ELF-1 (cell line): ENCODE measurements around the gene MED1.
"Not testable (repeated sequence)": the region's sequence is repeated elsewhere in the genome, so short reads cannot be mapped to it uniquely, and the experiment has no call there.

Experiments
- DNase-seq: peaks from one replicate; pipeline ENCODE4 v3.0.0-alpha.2; 2016; ENCODE audit warnings: low read depth, low spot score

The MED1 gene, protein sequence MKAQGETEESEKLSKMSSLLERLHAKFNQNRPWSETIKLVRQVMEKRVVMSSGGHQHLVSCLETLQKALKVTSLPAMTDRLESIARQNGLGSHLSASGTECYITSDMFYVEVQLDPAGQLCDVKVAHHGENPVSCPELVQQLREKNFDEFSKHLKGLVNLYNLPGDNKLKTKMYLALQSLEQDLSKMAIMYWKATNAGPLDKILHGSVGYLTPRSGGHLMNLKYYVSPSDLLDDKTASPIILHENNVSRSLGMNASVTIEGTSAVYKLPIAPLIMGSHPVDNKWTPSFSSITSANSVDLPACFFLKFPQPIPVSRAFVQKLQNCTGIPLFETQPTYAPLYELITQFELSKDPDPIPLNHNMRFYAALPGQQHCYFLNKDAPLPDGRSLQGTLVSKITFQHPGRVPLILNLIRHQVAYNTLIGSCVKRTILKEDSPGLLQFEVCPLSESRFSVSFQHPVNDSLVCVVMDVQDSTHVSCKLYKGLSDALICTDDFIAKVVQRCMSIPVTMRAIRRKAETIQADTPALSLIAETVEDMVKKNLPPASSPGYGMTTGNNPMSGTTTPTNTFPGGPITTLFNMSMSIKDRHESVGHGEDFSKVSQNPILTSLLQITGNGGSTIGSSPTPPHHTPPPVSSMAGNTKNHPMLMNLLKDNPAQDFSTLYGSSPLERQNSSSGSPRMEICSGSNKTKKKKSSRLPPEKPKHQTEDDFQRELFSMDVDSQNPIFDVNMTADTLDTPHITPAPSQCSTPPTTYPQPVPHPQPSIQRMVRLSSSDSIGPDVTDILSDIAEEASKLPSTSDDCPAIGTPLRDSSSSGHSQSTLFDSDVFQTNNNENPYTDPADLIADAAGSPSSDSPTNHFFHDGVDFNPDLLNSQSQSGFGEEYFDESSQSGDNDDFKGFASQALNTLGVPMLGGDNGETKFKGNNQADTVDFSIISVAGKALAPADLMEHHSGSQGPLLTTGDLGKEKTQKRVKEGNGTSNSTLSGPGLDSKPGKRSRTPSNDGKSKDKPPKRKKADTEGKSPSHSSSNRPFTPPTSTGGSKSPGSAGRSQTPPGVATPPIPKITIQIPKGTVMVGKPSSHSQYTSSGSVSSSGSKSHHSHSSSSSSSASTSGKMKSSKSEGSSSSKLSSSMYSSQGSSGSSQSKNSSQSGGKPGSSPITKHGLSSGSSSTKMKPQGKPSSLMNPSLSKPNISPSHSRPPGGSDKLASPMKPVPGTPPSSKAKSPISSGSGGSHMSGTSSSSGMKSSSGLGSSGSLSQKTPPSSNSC (N-terminal part only)

DNA sequence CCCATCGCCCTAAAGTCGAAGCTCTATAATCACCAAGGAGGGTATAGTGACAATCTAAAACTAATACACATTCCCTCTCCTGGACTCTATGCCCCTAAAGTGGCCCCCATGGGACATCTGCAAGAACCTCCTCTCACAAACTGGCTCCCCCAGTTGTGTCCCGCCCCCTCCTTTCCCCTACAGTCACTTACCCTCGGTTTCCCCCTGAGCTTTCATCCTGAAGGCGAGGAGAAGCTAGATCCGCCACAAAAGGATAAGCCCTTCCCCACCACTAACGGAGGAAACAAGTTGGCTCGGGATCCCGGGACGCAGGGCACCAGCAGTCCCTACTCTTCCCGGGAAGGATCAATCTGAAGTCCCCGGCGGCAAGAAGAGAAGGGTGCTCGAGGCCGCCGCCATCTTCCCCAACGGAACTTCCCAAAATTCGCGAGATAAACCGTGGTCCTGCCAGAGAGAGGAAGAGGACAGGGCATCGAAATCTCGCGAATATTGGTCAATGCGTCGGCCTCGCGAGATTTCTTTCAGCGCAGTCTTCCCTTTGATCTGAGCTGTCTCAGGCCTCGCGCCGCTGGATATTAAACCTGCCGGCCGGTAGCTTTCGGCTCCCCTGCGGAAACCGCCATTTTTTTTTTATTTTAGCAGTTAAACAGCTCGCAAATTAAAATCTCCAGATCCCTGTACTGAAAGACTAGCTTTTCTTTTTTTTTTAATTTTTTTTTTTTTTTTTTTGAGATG is at the start of gene MED1:
TSS of gene MED1 (minus strand) at position 417 of the 735 bp plus-strand sequence. CDS start at position 216, 201 bp downstream.
- peak; percentile 99 for DNase-seq

DNA sequence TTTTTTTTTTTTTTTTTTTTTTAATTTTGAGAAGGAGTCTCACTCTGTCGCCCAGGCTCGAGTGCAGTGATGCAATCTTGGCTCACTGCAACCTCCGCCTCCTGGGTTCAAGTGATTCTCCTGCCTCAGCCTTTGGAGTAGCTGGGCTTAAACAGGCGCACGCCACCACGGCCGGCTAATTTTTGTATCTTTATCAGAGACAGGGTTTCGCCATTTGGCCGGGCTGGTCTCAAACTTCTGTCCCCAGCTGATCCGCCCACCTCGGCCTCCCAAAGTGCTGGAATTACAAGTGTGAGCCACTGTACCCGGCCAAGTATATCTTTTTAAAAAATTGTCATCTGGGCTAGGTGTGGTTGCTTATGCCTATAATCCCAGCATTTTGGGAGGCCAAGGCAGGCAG is 45.9 kb upstream of the MED1 start:
- not testable (repeated sequence) for DNase-seq

DNA sequence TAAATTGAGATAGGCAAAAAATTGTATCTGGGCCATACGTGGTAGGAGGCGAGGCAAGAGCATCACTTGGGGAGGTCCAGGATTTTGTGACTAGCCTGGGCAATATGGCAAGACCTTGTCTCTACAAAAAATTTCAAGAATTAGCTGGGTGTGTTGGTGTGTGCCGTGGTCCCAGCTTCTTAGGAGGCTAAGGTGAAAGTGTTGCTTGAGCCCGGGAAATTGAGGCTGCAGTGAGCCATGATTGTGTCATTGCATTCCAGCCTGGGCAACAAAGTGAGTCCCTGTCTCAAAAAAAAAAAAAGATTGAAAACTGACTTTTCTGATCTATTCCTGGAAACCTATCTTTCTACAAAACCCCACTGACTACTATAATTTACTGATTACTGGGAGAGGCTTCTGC is 36.9 kb upstream of the MED1 start:
- DNase-seq: no peak

DNA sequence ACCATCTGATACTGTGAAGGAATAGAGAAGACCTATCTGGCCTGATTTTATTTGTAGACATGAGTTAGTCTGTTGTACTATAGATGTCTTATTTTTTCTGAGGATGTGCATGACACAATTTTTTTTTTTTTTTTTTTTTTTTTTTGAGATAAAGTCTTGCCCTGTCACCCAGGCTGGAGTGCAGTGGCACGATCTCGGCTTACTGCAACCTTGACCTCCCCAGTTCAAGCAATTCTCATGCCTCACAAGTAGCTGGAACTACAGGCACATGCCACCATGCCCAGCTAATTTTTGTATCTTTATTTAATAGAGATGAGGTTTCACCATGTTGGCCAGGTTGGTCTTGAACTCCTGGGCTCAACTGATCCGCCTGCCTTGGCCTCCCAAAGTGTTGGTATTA is 36.4 kb upstream of the MED1 start:
- DNase-seq: not testable (repeated sequence)

DNA sequence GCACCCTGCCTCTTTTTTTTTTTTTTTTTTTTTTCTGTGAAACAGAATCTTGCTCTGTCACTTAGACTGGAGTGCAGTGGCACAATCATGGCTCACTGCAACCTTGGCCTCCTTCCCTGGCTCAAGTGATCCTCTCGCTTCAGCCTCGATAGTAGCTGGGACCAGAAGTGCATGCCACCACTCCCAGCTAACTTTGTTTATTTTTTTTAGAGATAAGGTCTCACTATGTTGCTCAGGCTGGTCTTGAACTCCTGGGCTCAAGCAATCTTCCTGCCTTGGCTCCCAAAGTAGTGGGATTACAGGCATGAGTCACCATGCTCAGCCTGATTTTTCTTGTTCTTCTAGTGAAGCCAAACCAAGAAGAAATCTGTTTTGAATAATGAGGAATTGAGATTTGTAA is 35.2 kb upstream of the MED1 start:
- peak; percentile 37 for DNase-seq

DNA sequence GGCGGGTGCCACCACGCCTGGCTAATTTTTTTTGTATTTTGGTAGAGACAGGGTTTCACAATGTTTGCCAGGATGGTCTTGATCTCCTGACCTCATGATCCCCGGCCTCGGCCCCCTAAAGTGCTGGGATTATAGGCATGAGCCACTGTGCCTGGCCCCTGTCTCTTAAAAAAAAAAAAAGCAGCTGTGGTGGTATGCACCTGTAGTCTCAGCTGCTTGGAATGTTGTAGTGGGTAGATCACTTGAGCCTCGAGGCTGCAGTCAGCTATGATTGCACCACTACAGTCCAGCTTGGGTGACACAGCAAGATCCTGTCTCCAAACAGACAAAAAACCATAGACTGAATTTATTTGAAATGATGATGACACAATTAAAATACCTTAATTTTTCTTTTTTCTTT is 34.5 kb upstream of the MED1 start:
- peak; percentile 77 for DNase-seq

DNA sequence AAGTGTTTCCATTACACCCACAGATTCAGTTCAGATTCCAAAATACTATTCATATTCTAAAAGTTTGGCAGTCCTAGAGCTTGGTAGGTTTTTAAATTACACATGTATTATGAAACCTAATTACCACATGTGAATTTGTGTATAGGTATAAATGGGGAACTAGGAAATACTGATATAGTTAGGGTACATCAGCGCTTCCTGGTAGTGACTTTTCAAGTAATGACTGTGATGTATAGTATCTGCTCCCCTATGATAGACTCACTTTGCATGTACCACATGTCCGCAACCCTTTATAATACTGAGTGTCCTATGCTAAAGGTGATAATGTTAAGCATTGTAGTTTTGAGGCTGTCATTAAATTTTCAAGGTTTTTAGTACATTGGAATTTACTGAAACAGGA is 33.1 kb upstream of the MED1 start:
- DNase-seq: no peak

DNA sequence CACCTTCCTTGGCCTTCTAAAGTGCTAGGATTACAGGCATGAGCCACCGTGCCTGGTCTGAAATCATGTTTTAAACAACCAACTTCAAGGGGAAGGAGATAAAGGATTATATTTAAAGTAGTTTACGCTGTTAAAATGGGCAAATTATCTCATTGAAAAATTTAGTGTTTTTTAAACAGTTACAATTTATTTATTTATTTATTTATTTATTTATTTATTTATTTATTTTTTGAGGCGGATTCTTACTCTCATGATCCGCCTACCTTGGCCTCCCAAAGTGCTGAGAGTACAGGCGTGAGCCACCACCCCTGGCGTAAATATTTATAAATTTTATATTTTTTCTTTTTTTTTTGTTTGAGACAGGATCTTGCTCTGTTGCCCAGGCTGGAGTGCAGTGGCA is 32.4 kb upstream of the MED1 start:
- no peak for DNase-seq

DNA sequence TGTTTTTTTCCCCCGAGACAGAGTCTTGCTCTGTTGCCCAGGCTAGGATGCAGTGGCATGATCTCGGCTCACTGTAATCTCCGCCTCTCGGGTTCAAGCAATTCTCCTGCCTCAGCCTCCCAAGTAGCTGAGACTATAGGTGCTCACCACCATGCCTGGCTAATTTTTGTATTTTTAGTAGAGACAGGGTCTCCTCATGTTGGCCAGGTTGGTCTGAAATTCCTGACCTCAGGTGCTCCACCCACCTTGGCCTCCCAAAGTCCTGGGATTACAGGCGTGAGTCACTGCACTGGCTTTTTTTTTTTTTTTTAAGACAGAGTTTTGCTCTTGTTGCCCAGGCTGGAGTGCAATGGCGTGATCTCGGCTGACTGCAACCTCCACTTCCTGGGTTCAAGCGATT is 28.6 kb upstream of the MED1 start:
- DNase-seq: not testable (repeated sequence)

DNA sequence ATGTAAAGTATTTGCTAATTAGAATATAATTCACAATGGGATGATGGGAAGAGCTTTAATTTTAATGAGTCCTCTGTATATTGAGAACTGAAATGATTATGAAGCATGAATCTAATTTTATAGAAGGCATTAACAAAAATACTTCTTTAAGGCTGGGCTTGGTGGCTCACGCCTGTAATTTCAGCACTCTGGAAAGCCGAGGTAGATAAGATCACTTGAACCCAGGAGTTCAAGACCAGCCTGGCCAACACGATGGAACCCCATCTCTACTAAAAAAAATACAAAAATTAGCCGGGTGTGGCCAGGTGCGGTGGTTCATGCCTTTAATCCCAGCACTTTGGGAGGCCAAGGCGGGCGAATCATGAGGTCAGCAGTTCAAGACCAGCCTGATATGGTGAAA is 22.2 kb upstream of the MED1 start:
- DNase-seq: no peak

DNA sequence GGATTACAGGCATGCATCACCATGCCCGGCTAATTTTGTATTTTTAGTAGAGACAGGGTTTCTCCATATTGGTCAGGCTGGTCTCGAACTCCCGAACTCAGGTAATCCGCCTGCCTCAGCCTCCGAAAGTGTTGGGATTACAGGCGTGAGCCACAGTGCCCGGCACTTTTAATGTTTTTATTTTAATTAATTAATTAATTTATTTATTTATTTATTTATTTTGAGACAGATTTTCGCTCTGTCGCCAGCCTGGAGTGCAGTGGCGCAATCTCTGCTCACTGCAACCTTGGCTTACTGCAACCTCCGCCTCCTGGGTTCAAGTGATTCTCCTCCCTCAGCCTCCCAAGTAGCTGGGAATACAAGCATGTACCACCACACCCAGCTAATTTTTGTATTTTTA is 17.5 kb upstream of the MED1 start:
- not testable (repeated sequence) for DNase-seq

DNA sequence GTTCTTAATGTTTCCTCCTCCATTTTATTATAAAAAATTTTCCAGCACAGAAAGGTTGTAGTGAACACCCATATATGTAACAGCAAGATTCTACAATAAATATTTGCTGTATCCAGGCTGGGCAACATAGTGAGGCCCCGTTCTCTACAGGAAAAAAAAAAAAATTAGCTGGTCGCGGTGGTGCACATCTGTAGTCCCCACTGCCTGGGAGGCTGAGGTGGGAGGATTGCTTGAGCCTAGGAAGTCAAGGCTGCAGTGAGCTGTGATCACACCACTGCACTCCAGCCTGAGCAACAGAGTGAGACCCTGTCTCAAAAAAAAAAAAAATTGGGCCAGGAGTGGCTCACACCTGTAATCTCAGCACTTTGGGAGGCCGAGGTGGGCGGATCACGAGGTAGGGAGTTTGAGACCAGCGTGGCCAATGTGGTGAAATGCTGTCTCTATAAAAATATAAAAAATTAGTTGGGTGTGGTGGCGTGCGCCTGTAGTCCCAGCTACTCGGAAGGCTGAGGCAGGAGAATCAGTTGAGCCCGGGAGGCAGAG is 13.6 kb upstream of the MED1 start:
- not testable (repeated sequence) for DNase-seq

DNA sequence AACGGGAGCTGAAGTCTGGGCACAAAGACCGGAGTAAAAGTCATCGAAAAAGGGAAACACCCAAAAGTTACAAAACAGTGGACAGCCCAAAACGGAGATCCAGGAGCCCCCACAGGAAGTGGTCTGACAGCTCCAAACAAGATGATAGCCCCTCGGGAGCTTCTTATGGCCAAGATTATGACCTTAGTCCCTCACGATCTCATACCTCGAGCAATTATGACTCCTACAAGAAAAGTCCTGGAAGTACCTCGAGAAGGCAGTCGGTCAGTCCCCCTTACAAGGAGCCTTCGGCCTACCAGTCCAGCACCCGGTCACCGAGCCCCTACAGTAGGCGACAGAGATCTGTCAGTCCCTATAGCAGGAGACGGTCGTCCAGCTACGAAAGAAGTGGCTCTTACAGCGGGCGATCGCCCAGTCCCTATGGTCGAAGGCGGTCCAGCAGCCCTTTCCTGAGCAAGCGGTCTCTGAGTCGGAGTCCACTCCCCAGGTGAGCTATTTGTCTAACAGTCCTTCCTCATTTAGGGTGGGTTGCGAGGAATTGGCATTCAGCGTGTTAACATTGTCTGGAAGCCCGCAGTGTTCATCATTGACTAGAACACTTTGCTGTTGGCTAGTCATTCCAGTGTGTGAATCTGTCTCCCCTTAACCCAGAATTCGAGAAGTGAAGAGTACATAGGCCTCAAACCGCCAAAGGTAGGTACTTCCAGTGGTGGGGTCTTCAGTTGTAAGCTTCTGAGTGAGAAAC is 11.7 kb upstream of the MED1 start:
- DNase-seq: peak; percentile 24

DNA sequence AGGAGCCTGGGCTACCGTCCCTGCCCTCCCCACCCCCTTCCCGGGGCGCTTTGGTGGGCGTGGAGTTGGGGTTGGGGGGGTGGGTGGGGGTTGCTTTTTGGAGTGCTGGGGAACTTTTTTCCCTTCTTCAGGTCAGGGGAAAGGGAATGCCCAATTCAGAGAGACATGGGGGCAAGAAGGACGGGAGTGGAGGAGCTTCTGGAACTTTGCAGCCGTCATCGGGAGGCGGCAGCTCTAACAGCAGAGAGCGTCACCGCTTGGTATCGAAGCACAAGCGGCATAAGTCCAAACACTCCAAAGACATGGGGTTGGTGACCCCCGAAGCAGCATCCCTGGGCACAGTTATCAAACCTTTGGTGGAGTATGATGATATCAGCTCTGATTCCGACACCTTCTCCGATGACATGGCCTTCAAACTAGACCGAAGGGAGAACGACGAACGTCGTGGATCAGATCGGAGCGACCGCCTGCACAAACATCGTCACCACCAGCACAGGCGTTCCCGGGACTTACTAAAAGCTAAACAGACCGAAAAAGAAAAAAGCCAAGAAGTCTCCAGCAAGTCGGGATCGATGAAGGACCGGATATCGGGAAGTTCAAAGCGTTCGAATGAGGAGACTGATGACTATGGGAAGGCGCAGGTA is 11.0 kb upstream of the MED1 start:
- peak; percentile 20 for DNase-seq

DNA sequence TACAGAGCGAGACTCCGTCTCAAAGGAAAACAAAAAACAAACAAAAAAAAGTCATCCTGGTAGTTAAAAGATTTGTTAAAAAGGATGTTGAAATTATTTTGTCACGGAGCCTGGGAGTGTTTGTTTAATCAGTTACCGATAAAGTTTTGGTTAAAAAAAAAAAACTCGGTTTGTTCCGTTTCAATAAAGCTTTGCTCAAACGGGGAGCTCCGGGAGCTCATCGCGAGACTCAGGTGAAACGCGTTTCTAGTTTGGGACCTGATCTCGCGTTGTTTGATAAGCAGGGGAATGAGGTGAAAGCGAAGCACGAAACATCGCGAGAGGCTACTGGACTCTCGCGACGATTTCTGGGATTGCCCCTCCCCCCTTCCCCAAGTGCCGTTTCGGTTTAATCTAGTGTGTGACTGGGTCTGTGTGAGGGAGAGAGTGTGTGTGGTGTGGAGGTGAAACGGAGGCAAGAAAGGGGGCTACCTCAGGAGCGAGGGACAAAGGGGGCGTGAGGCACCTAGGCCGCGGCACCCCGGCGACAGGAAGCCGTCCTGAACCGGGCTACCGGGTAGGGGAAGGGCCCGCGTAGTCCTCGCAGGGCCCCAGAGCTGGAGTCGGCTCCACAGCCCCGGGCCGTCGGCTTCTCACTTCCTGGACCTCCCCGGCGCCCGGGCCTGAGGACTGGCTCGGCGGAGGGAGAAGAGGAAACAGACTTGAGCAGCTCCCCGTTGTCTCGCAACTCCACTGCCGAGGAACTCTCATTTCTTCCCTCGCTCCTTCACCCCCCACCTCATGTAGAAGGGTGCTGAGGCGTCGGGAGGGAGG is 10.3 kb upstream of the MED1 start, which contains the start of gene CDK12:
TSS of gene CDK12 (plus strand) at position 374 of the 813 bp plus-strand sequence. CDS start 586 bp downstream, outside the sequence.
- DNase-seq: peak; percentile 99

DNA sequence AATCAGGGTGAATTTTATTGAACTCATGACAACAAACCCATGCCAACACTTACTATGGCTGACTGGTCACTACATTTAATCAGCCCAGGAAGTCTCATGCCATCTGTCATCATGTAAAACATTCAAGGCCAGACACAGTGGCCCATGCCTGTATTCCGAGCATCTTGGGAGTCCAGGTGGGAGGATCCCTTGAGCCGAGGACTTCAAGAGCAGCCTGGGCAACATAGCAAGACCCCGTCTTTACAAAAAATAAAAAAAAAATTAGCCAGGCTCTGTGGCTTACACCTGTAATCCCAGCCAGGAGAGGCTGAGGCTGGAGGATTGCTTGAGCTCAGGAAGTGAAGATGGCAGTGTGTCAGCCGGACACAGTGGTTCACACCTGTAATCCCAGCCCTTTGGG is 4.9 kb upstream of the MED1 start:
- no peak for DNase-seq

DNA sequence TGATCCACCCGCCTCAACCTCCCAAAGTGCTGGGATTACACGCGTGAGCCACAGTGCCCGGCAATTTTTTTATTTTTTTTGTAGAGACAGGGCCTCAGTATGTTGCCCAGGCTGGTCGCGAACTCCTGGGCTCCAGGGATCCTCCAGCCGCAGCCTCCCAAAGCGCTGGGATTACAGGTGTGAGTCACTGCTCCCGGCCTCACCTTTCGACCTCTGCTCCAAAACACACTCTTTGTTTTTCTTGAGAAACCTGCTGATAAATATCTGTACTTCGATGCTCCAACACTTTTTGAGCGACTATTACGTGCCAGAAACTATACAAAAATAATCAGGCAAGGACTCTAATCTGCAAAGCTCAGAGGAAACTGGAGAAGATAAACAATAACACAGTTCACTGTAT is 1.0 kb downstream of the MED1 start:
- DNase-seq: peak; percentile 42

DNA sequence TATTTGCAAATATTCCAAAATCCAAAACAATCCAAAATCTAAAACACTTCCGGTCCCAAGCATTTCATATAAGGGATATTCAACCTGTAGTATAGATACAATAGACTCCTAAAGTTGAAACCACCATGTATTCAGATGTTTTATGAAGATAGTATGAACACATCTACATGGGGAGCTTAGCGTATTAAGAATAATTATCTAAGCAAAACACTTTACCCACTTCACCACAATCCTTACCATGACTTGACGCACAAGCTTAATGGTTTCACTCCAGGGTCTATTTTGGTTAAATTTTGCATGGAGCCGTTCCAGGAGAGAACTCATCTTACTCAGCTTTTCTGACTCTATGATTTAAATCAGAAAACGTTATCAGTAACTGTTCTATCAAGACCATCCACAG is 3.5 kb downstream of the MED1 start:
- no peak for DNase-seq

DNA sequence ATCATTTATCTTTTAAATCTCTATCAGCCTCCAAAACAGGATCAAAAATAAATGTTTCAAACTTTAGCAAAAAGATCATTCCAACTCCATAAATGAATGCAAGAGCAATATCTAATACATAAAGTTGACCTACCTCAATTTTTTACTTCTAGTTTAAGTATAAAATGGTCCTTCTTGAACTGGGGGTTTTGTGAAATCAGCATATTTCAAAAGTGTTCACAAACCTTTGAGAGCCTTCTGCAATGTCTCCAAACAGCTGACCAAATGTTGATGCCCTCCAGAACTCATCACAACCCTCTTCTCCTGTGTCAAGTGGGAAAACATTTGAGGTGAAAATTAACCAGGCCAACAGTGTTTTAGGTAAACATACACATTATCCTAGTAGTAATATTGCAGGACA is 7.7 kb downstream of the MED1 start:
- DNase-seq: no peak
